GM12878 (cell line): Measurements from ENCODE around the gene NEAT1. TPM values are rescaled to one million over a fixed set of nuclear protein-coding genes. Genes with fewer than 3 reads are reported as not detected.
A peak's percentile ranks its signal among the peaks of the same experiment; 100 is the strongest.

Source experiments
- E2F8 ChIP-seq: fragments of 450-650 bp; IDR thresholded peaks from 2 replicates; pipeline ENCODE4 v1.6.1; 2018; ENCODE audit warnings: mild to moderate bottlenecking, low read depth, moderate library complexity; ENCODE audit not compliant: partially characterized antibody
- ELK1 ChIP-seq: IDR thresholded peaks from 2 replicates; pipeline ENCODE4 v1.6.1; 2012; ENCODE audit warnings: low read depth, low read length, improper control_type of control experiment
- HDAC2 ChIP-seq: fragments of 200-600 bp; sonication (generic); IDR thresholded peaks from 2 replicates; pipeline ENCODE4 v1.6.1; 2017
- IKZF1 ChIP-seq: fragments of 450-650 bp; conservative IDR thresholded peaks from 2 replicates; pipeline ENCODE4 v1.6.1; 2017; ENCODE audit warnings: antibody characterized with exemption, mild to moderate bottlenecking
- IKZF2 ChIP-seq, 2 experiments: fragments of 450-650 bp; IDR thresholded peaks; 2 replicates each; pipeline ENCODE4 v1.6.1; 2017; ENCODE audit warnings: mild to moderate bottlenecking in 2 of 2, moderate library complexity in 2 of 2
- IRF4 ChIP-seq: IDR thresholded peaks from 2 replicates; pipeline ENCODE4 v1.6.1; 2011; ENCODE audit warnings: low read depth, low read length
- MYB ChIP-seq: fragments of 150-350 bp; IDR thresholded peaks from 2 replicates; pipeline ENCODE4 v1.6.1; 2014; ENCODE audit warnings: mild to moderate bottlenecking, low read depth, low read length, borderline replicate concordance
- NR2F1 ChIP-seq: fragments of 450-650 bp; conservative IDR thresholded peaks from 2 replicates; pipeline ENCODE4 v1.6.1; 2017; ENCODE audit warnings: mild to moderate bottlenecking
- POLR2AphosphoS5 ChIP-seq: IDR thresholded peaks from 2 replicates; pipeline ENCODE4 v1.6.1; 2011; ENCODE audit warnings: mild to moderate bottlenecking, low read length, inconsistent platforms
- POU2F2 ChIP-seq: IDR thresholded peaks from 3 replicates; pipeline ENCODE4 v1.6.1; 2011; ENCODE audit warnings: low read depth, mild to moderate bottlenecking, low read length, borderline replicate concordance
- RB1 ChIP-seq: fragments of 450-650 bp; formaldehyde crosslinking; IDR thresholded peaks from 2 replicates; pipeline ENCODE4 v1.6.1; 2017; ENCODE audit warnings: mild to moderate bottlenecking, borderline replicate concordance
- SKIL ChIP-seq: fragments of 450-650 bp; IDR thresholded peaks from 2 replicates; pipeline ENCODE4 v1.6.1; 2017; ENCODE audit warnings: mild to moderate bottlenecking, low read depth, inconsistent platforms; ENCODE audit not compliant: poor library complexity, severe bottlenecking
- SP1 ChIP-seq: IDR thresholded peaks from one replicate; pipeline ENCODE4 v1.6.1; 2011; ENCODE audit warnings: low read depth, low read length
- SREBF2 ChIP-seq: IDR thresholded peaks from 2 replicates; pipeline ENCODE4 v1.6.1; 2012; ENCODE audit warnings: mild to moderate bottlenecking, low read length
- SUPT20H ChIP-seq: IDR thresholded peaks from 2 replicates; pipeline ENCODE4 v1.6.1; 2011; ENCODE audit warnings: low read depth, mild to moderate bottlenecking, low read length, moderate library complexity, borderline replicate concordance; ENCODE audit not compliant: control insufficient read depth
- YBX1 ChIP-seq: fragments of 450-650 bp; IDR thresholded peaks from 2 replicates; pipeline ENCODE4 v1.6.1; 2016; ENCODE audit warnings: antibody characterized with exemption
- ZBTB4 ChIP-seq: fragments of 450-650 bp; formaldehyde crosslinking; IDR thresholded peaks from 2 replicates; pipeline ENCODE4 v1.4.0; 2022; ENCODE audit warnings: mild to moderate bottlenecking, moderate library complexity
- ZNF217 ChIP-seq: fragments of 450-650 bp; IDR thresholded peaks from 2 replicates; pipeline ENCODE4 v1.6.1; 2017; ENCODE audit warnings: antibody characterized with exemption, mild to moderate bottlenecking
- ZNF24 ChIP-seq: fragments of 450-650 bp; IDR thresholded peaks from 2 replicates; pipeline ENCODE4 v1.6.1; 2017; ENCODE audit warnings: antibody characterized with exemption, mild to moderate bottlenecking
- ZNF384 ChIP-seq: IDR thresholded peaks from 2 replicates; pipeline ENCODE4 v1.6.1; 2012; ENCODE audit warnings: low read depth, mild to moderate bottlenecking, low read length, improper control_type of control experiment, borderline replicate concordance
- ZZZ3 ChIP-seq: IDR thresholded peaks from 2 replicates; pipeline ENCODE4 v1.6.1; 2011; ENCODE audit warnings: low read depth; ENCODE audit not compliant: control insufficient read depth, insufficient read length
- polyA plus RNA-seq, 11 experiments: library from polyadenylated mRNA; depleted of rRNA in 4 of 11; unstranded in 6 of 11; stranded (reverse) in 5 of 11; fragments of >200 nt; fragmentation: Nextera tagmentation in 4 of 11; fragmentation: Illumina TruSeq in 1 of 11; extraction: Ambion mirVana in 4 of 11; extraction: Trizol in 1 of 11; gene quantifications; 1 replicate in 1 of 11; 2 replicates in 10 of 11; pipeline versions ENCODE4 v1.2.1 to v1.2.3, GENCODE V29; 2011 to 2016; ENCODE audit warnings: inconsistent platforms in 2 of 11, missing spikeins in 2 of 11, low read depth in 1 of 11
- total RNA-seq, 4 experiments: library from RNA; depleted of rRNA in 3 of 4; stranded (reverse); fragments of >200 nt in 3 of 4; fragmentation: Illumina TruSeq in 1 of 4; extraction: Trizol in 1 of 4; gene quantifications; 2 replicates each; pipeline versions ENCODE4 v1.2.1 to v1.2.3, GENCODE V29; 2013 to 2021

The NEAT1 gene
- total and polyA plus RNA-seq, 10 of the 15 experiments (the other 5 are each of a cell fraction or from before 2014, with no cell fraction given): 13.6 to 328 (median 69.4) TPM

GRCh38 chr11:65422633-65423515 is at the start of gene NEAT1 (continued):
- TF ChIP-seq ELK1: peak; percentile 48; the same call in 1 of the 2 replicates
- TF ChIP-seq SUPT20H: no peak
- TF ChIP-seq YBX1: 0 out of 2 replicates have a peak, but pooled peaks have one; percentile 6
- peak; percentile 85 for TF ChIP-seq SP1
- TF ChIP-seq ZBTB4 (CRISPR knock-in tag): peak; percentile 99
- peak; percentile 82 for TF ChIP-seq SKIL
- peak; percentile 98 for TF ChIP-seq NR2F1
- TF ChIP-seq SREBF2: 0 out of 2 replicates have a peak, but pooled peaks have one; percentile 9
- 0 out of 2 replicates have a peak, but pooled peaks have one; percentile 64 for TF ChIP-seq HDAC2
- peak in 1 of 2 experiments; percentile 97; a peak in 2 of 4 replicates for TF ChIP-seq IKZF2 (IDR thresholded peaks at IDR 0.05)
- TF ChIP-seq ZNF24: peak; percentile 75
- TF ChIP-seq ZNF384: no peak
- TF ChIP-seq IRF4: peak; percentile 69
- TF ChIP-seq POU2F2: peak; percentile 100
- TF ChIP-seq ZZZ3: no peak
- TF ChIP-seq RB1: peak; percentile 62; the same call in 1 of the 2 replicates
- no peak; the same call in 1 of the 2 replicates for TF ChIP-seq ZNF217
- peak; percentile 37 for TF ChIP-seq E2F8
- peak; percentile 94 for TF ChIP-seq MYB
- 0 out of 2 replicates have a peak, but pooled peaks have one; percentile 91 for TF ChIP-seq IKZF1
- peak; percentile 99 for TF ChIP-seq POLR2AphosphoS5
